A673 (cell line): Measurements from ENCODE around the gene STAC3. TPM values are rescaled to one million over a fixed set of nuclear protein-coding genes. Genes with fewer than 3 reads are reported as not detected.

Source experiments
- BruUV-seq: library from RNA; stranded (reverse); fragments of 400-500 nt; replicated peaks from 2 replicates; lab custom pipeline; 2021; lab: Mats Ljungman, UMichigan
- CTCF ChIA-PET: fragments of 300-600 bp; sonication (Branson Sonifier 250); formaldehyde crosslinking; loops from one replicate; lab custom pipeline; 2022; ENCODE audit warnings: antibody characterized with exemption; lab: Charles Lee
- POLR2A ChIA-PET: fragments of 300-600 bp; sonication (Branson Sonifier 250); formaldehyde crosslinking; loops from one replicate; lab custom pipeline; 2022; ENCODE audit warnings: antibody characterized with exemption; ENCODE audit not compliant: low non-redundant PET; lab: Charles Lee
- DNase-seq: peaks from one replicate; pipeline ENCODE4 v3.0.0-alpha.2; 2015; ENCODE audit warnings: low spot score
- H3K27ac ChIP-seq: fragments of 200-600 bp; sonication (generic); 2 replicates; pipeline ENCODE4 v1.5.1; 2016; ENCODE audit warnings: mixed run types, low read depth, mild to moderate bottlenecking, mixed read lengths, antibody characterized with exemption, low read length; ENCODE audit not compliant: poor library complexity, severe bottlenecking
- H3K27me3 ChIP-seq: fragments of 200-600 bp; sonication (generic); replicated peaks from 2 replicates; pipeline ENCODE4 v1.6.1; 2017; ENCODE audit warnings: mixed run types, low read depth, mild to moderate bottlenecking, mixed read lengths, antibody characterized with exemption, low read length; ENCODE audit not compliant: insufficient read depth, poor library complexity
- H3K36me3 ChIP-seq: fragments of 200-600 bp; sonication (generic); 2 replicates; pipeline ENCODE4 v1.6.1; 2016; ENCODE audit warnings: mixed run types, mild to moderate bottlenecking, mixed read lengths, antibody characterized with exemption, low read length; ENCODE audit not compliant: insufficient read depth, poor library complexity, severe bottlenecking
- H3K4me1 ChIP-seq: fragments of 200-600 bp; sonication (generic); 2 replicates; pipeline ENCODE4 v1.6.1; 2017; ENCODE audit warnings: mixed run types, mild to moderate bottlenecking, mixed read lengths, antibody characterized with exemption, low read length; ENCODE audit not compliant: insufficient read depth, poor library complexity, severe bottlenecking
- H3K4me3 ChIP-seq: fragments of 200-600 bp; sonication (generic); 2 replicates; pipeline ENCODE4 v1.5.1; 2016; ENCODE audit warnings: low read depth, mixed run types, mild to moderate bottlenecking, mixed read lengths, low read length; ENCODE audit not compliant: poor library complexity, severe bottlenecking
- H3K9me3 ChIP-seq: fragments of 200-600 bp; sonication (generic); 2 replicates; pipeline ENCODE4 v1.6.1; 2016; ENCODE audit warnings: mixed run types, low read depth, mild to moderate bottlenecking, mixed read lengths, antibody characterized with exemption, low read length; ENCODE audit not compliant: poor library complexity, severe bottlenecking
- EZH2 ChIP-seq: fragments of 200-600 bp; sonication (generic); IDR thresholded peaks from 2 replicates; pipeline ENCODE4 v1.6.1; 2017; ENCODE audit warnings: borderline replicate concordance, low read depth, mild to moderate bottlenecking, mixed read lengths, antibody characterized with exemption, low read length; ENCODE audit not compliant: poor library complexity, severe bottlenecking
- intact Hi-C: fragments of 100-400 bp; cut with micrococcal nuclease; formaldehyde crosslinking; loops from one replicate; pipeline ENCODE4 v1.10.0; 2022; ENCODE audit not compliant: unreplicated experiment
- total RNA-seq: library from RNA; stranded (reverse); gene quantifications from 2 replicates; pipeline ENCODE4 v1.2.3, GENCODE V29; 2021
- TF ChIP-seq, protein P1 (sequence below): fragments of 300-800, 200-600 bp; sonication (generic); conservative IDR thresholded peaks from 2 replicates; pipeline ENCODE4 v1.5.1; 2017; ENCODE audit warnings: low read depth, mild to moderate bottlenecking, antibody characterized with exemption, low read length, moderate library complexity, mixed read lengths

The STAC3 gene
- total RNA-seq, 1 experiment from 2014 or later = 7.0 TPM

DNA sequence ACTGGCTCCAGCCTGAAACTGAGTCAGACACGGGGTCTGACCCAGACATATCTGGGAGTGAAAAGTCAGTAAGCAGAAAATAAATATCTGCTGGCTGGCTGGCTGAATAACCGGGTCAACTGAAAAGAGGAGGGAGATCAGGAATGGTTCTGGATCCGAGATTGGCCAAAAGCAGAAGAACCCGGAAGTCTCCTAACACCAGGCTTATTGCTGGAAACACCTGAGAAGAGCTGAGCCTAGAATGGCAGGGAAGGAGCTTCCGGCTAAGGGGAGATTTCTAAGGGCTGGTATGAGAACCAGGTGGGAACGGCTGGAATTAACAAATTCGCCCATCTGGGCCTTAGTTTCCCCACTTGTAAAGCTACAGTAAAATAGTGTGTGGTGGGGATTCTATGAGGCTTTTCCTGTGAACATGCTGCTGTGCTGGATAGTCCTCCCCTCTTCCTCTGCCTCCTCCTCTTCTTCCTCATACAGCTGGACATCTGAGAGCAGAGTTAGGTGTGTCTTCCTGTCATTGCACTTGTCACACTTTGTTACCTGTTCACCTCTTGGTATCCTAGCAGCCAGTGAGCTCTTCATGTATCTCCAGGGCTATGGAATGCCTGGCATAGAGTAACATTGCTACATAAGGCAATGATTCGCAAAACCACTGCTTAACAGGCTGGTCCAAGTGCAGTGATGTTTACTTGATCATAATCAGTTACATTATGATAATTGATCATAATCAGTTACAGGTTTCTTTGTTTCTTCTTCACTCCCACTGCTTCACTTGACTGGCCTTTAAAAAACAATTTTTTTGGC, 23.5 kb downstream of the STAC3 start:
- H3K36me3 ChIP-seq = peaks cover 20% of the 10 kb centered on the region
- peak overlapping the region; percentile 11 for H3K4me3 ChIP-seq
- H3K4me1 ChIP-seq = peaks cover 33% of the 10 kb centered on the region
- no TSS peak for BruUV-seq
- H3K27me3 ChIP-seq = no peaks in the 10 kb centered on the region
- no peak for DNase-seq
- H3K9me3 ChIP-seq = no peaks in the 10 kb centered on the region
- POLR2A ChIA-PET = interaction anchor here (0.5 kb wide), 1 partner anchor 926 kb away, joined by 3 read pairs; no protein-coding TSS in a partner anchor
- intact Hi-C loops = no loop called here
- CTCF ChIA-PET = interaction anchor here (0.7 kb wide), 1 partner anchor 12 kb away, joined by 3 read pairs; no protein-coding TSS in a partner anchor
- H3K27ac ChIP-seq = no peak overlapping the region
- TF ChIP-seq, protein P1, sequence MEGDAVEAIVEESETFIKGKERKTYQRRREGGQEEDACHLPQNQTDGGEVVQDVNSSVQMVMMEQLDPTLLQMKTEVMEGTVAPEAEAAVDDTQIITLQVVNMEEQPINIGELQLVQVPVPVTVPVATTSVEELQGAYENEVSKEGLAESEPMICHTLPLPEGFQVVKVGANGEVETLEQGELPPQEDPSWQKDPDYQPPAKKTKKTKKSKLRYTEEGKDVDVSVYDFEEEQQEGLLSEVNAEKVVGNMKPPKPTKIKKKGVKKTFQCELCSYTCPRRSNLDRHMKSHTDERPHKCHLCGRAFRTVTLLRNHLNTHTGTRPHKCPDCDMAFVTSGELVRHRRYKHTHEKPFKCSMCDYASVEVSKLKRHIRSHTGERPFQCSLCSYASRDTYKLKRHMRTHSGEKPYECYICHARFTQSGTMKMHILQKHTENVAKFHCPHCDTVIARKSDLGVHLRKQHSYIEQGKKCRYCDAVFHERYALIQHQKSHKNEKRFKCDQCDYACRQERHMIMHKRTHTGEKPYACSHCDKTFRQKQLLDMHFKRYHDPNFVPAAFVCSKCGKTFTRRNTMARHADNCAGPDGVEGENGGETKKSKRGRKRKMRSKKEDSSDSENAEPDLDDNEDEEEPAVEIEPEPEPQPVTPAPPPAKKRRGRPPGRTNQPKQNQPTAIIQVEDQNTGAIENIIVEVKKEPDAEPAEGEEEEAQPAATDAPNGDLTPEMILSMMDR = no peak
- no peak for TF ChIP-seq EZH2

- Histone ChIP-seq H3K36me3 (peaks cover 12% of the 10 kb centered on the region), H3K9me3 (no peaks in the 10 kb centered on the region), H3K27me3 (no peaks in the 10 kb centered on the region), H3K27ac (no peak overlapping the region), H3K4me1 (peaks cover 32% of the 10 kb centered on the region), H3K4me3 (peak overlapping the region; percentile 11)
- TF ChIP-seq, protein P1 = no peak
- no peak for TF ChIP-seq EZH2
- BruUV-seq = no TSS peak
- ChIA-PET CTCF (no interaction called here), POLR2A (no interaction called here)
- DNase-seq = no peak
- intact Hi-C loops = no loop called here
These were observed 24.2 kb downstream of the STAC3 start for GRCh38 chr12:57226588-57227314.

DNA sequence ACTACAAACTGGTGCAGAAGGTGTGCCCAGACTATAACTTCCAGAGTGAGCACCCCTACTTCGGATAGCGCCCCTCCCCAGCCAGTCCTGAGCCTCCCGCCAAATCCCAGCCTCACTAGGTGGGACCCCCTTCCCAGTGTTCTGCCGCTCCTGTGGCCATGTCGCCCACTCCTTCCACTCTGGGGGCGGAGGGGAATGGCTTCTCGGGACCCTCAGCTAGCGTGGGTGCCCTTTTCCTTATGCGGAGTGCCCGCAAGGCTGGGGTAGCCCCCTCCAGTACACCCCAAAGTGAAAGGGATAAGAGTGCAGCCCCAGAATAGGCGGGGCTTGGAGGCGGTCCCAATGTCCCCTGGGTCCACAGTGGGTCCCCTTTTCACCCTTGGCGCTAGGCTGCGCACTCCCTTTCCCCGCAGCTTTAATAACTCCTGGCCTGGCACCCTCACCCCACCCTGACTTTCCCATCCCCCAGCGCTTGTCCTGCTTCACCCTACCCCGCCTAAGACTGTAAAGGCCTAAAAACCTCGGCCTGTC, 25.2 kb downstream of the STAC3 start:
- Histone ChIP-seq H3K4me3 (no peak overlapping the region), H3K4me1 (peaks cover 27% of the 10 kb centered on the region), H3K27me3 (no peaks in the 10 kb centered on the region), H3K36me3 (peaks cover 2% of the 10 kb centered on the region), H3K27ac (no peak overlapping the region), H3K9me3 (no peaks in the 10 kb centered on the region)
- CTCF ChIA-PET = no interaction called here
- DNase-seq = no peak
- intact Hi-C loops = no loop called here
- no TSS peak for BruUV-seq
- POLR2A ChIA-PET = no interaction called here
- no peak for TF ChIP-seq EZH2
- TF ChIP-seq, protein P1 = no peak
